Stimulated activated CD4-positive, alpha-beta T cell treated with anti-CD3 and anti-CD28 coated beads, Interleukin-15, amount 100 ng/mL, for 48 hours (primary cell): ENCODE data around the gene MLLT3.

Experiments
- DNase-seq, 2 donors: peaks; one replicate each; pipeline ENCODE4 v3.0.0-alpha.2; 2020; ENCODE audit warnings: low read depth in 2 of 2

The MLLT3 gene

DNA sequence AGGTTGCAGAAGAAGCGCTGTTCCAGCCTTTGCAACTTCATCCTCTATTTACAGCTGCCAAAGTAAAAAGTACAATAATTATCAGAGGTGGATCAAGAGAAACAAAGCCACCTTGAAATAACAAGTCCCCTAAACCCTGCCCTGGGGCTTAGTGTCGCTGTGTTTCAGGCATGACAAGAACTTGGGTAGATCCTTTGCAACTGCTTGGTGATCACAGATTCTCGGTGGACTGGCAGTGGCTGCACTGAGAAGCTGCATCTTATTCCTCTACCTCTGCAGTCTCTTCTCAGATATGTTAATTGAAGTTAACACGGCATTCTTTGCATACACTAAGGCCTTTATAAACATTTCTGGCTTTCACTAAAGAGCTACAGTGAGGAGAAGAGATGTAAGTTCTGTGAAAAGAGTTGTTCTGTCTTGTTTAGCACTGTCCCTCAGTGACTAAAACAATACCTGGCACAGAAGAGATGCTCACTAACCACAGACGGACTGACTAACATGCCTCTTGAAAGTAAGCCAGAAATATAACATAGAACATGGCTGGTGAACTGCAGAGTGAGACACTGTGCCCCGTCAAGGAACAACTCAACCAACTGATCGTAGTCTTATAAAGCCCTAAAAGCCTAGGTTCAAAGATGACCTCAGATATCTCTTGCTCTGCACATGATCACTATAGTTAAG, 144.2 kb downstream of the MLLT3 start:
- peak in 1 of 2 donors; percentile 6 for DNase-seq

DNA sequence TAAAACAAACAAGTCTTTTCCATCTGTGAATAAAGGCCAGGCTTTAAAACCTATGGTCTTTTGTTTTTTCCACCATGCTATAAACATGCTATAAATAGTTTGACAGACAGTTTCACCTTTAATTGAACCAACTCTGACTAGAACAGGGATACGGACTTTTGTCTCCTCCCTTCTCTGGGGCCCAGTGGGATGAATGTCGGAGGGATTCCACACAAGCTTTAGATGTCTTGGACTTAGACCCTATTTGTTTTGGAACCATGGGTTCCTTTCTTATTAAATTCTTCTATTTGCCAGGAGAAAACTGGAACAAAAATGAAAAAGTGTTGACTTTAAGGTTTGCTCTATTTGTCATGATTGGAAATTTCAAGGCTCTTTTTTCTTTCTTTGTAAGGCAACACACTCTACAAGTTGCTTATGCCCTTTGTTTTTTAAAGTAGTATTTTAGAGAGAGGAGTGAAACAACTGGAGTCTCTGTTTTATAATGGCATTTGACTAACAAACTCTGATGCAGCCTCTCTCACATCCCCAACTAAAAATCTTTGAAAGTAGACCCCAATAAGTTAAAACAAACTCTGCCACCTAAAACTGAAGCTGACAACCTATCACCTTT, 145.3 kb downstream of the MLLT3 start:
- no peak for DNase-seq

DNA sequence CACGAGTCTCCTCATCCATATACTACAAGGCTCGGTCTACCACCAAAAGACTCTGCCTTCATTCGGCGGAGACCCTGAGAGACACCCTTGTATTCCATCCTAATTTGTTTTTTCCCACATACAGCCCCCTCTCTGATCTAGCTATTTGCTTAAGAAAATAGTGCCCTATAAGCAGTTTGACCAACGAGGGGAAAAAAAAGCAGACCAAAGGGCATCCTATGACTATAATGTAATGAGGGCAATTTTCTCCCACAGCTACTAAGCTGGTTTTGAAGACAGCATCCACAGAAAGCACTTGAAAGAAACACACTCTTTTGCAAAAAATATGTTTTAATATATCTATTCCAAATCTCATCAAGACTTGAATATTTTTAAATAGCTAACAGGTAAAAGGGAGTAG, 147.8 kb downstream of the MLLT3 start:
- DNase-seq = no peak

DNA sequence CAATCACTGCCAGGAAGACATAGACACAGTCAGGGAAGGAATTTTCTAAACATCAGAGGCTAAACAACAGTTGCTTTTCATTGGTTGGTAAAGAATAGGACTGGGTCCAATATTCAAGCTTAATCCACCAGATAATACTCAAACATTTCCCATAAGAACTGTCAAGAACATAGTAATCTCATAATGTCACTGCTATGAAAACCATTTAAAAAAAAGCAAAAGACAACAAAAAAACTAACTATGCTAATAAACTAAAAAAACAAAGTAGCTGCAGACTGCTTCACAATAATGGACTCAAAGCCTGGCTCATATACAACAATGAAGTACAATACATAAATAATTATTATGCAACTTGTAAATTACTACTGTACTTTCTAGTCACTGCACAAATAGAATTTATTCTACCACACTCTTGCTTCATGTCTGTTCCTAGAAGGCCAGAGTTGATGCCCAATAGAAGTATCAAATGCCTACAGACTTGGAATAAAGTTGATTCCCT, 148.7 kb downstream of the MLLT3 start:
- DNase-seq = no peak

DNA sequence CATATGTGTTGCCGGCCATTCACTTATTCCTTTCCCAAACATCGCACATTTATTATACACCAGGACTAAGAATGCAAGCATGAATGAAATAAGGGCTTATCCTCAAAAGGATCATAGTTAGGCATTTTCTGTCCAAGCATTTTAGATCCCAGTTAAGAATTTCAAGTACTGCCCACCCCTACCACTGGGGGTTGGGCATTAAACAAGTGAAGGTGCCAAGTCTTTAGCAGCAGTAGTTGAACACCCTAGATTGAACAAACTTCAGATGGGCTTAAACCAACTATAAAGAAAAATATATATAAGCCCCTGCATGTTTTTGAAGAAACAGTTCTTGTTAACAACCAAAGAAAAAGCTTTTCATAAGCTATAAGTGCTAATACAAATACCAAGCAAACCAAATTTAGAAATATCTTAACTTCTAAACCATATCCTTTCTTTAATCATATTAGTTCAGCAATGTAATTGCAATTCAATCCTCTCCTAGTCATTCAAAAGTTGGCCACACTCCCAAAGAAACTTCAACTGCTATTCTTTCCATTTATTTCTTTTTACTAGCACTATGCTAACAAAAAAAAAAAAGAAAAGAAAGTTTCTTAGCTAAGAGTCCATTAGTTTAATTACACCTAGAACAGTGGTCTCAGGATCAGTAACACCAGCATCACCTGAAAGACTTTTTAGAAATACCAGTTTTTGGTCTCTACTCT, 149.8 kb downstream of the MLLT3 start:
- no peak for DNase-seq

GRCh38 chr9:20466328-20467008, 155.8 kb downstream of the MLLT3 start:
- no peak for DNase-seq

GRCh38 chr9:20464242-20464641, 158.1 kb downstream of the MLLT3 start:
- no peak for DNase-seq

DNA sequence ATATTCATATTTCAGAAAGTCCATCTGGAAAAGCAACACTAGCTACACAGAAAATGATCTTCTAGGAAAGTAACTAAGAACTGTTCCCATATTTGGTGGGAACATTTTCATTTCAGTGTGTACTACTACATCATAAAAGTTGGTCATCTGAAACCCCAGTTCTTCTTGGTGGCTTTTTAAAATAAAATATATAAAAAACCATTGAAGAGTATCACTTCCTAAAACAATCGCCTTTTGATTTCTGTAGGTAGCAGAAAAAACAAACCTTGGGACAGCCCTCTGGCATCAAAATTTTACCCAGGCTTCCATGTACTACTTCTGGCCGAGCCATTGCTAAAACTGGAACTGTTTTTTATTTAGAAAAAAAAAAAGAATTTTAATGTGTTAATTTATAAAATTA, 158.5 kb downstream of the MLLT3 start:
- no peak for DNase-seq

DNA sequence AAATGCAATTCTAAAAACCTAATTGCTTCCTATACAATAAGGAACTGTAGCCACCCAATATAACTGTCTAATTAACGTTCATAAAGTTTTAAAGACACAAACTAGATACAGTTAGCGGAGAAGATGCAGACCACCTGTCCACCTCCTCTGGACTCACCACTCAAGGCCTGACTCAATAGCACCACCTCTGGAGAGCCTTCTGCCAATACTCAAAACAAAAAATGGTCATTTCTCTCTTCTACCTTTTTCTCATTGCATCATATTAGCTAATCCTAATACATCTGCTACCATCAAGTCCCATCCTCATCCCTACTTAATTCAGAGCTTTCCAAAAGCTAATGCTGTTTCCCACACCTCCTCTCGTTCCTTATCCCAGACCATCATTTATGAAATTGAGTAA, 159.9 kb downstream of the MLLT3 start:
- DNase-seq = no peak

DNA sequence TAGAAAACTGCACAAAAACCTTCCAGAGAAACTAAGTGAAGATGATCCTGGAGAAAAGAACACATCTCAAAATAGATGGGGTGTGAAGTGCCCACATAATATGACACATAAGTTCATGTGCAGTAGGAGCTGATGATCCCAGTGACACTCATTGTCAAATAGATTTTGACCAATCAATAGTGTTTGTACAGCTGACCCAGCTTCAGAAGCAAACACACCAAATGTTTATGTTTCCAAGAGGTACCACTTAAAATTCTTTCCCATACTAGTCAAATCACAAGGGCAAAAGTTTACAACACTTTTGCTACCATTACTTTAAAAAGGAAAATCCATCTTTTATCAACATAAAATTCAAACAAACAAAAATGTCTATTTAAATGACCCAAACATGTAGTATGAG, 175.0 kb downstream of the MLLT3 start:
- no peak for DNase-seq

DNA sequence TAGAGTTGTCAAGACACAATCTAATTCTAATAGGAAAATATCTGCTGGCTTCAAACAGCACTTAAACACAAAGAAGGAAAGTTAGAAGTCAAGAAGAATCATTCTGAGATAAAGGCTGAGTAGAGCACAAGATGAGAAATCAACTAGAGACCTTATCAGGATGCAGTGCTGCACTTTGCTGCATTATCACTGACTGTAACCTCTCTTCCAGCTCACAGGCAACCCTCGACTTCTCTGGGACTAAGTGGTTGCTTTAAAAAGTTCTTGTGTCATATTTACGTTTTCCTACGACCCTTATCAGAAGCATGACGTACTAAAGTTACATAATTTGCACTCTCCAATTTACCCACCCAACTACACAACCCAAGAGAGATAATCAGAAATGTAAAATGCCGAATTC, 176.1 kb downstream of the MLLT3 start:
- no peak for DNase-seq

DNA sequence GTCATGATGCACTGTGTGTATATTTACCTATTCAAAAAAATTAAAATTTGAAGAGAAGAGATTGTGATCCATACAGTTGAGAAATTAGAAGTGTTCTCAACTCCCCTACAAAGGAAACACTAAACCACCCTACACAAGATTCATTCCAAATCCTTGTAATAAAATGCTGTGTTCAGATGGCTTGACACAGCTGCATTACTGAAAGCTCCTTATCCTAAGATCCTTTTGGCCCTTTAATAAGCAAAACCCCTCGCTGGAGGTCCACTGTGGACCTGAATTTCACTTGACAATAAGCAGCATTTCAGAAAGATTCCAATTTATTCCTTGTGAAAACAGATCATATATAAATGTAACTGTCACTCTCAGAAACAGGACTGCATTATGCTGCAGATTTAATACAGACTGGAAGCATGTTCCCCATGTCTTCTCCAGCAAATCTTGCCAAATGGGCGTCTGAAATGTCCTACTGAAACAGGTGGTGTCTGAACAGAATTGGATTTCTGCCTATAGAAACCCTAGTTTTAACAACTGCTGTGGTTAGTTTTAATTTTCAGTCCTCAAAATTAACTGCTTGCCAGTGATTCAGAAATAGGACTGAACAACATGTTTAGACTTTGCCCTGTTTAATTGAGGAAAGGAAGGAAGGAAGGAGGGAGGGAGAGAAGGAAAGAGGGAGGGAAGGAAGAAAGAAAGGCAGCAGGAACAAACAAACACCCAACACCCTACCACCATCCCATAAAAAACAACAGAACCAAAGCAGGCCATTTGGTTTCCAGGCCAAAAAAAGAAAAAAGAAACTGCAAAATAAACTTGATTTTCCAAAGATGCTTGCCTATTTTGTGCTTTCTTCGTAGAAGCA, 179.6 kb downstream of the MLLT3 start:
- no peak for DNase-seq

DNA sequence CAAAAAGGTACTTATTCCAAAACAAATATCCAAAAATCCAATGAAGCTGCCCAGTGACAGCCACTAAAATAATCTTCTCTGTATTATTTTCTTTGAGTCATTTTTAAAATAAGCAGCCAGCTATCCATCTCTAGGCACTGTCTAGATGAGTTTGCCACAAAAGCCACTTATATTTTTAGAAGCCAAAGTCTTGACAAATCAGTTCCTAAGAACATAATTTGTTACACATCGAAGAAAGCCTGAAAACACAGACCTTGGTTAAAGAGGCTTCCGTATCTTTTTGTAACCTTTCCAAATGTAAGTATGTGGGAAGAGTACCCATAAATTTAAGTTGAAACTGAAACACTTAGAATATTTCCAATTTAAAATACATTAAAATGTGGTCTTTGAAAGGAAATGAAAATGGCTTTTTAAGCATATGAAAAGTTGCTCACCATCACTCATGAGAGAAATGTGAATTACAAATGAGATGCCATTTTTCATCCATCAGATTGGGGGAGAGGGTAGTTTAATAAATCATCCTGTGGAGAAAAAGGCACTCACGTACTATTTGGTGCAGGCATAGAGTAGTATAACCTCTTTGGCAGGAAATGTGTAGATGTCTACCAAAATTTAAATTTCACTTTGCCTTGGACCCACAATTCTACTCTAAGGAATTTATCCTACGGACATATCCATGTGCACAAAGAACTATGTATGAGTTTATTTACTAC, 180.4 kb downstream of the MLLT3 start:
- DNase-seq = no peak

- no peak for DNase-seq
Measured at GRCh38 chr9:20441166-20441565, 181.1 kb downstream of the MLLT3 start.

DNA sequence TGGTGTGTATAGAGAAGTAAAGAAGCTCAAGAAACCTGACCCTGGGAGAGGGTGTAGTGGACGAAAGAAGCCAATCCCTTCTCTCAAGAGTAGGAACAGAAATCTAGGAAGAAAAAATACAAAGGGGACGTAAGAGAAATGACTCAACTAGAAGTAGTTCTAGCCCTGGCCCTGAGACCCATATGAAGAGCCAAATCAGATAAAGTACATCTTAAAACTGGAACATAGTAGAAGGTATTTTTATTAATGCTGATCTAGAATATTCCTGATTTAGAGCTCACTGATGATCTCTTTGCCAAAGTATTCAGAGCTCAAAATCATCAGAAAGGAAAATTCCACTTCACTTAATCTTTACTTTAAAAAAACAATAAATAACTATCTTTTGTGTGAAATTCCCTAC, 184.8 kb downstream of the MLLT3 start:
- no peak for DNase-seq

DNA sequence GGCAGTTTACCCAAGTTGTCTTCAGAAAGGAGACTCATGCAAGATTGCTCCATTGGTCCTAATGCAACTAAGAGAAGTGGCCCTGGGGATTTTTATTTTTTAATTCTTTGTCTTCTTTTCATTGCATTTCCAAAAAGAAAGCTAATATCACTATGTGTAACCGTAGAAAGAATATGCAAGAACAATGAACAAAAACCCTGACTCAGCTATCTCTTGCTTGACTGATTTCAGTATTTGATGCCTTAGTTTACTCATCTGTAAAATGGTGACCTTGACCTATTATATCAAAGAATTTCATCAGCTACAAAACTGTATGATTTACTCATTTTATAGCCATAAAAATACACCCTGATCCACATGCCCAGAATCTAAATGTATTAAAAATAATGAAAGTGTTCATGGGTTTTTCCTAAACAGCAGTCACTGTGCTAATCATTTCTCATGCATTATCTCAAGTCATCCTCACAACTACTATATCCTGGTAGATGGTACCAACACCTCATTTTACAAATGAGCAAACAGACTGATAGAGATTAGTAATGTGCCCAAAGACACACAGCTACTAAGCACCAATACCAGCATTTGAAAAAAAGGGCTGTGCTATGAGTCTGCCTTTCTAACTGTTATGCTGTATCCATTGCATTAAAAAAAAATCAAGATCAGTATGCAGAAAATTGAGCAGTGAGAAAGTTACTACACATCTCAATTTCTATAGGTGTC, 185.7 kb downstream of the MLLT3 start:
- no peak for DNase-seq

GRCh38 chr9:20428976-20429375, 193.3 kb downstream of the MLLT3 start:
- no peak for DNase-seq

- no peak for DNase-seq
Measured at GRCh38 chr9:20427359-20427758, 194.9 kb downstream of the MLLT3 start.

- DNase-seq = no peak
Measured at GRCh38 chr9:20426019-20426418, 196.3 kb downstream of the MLLT3 start.

DNA sequence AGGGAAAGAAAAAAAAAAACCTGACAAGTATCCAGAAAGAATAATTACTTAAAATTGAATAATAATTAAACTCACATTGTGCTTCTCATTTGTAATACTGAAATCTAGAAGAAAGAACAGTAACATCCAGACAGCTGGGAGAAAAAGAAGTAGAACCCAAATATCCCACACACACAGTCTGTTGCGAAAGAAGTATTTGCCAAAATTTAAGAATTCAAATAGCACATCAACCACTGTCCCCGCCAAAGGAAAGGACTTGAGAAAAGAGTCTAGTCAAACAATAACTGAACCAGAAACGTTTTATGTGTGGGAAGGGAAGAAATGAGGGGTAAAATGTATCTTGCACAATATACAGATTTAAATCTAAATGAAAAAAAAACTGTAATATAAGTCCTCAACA, 202.8 kb downstream of the MLLT3 start:
- DNase-seq = no peak
